CD4-positive, alpha-beta T cell (primary cell): ENCODE results near the gene OR51T1. TPM values are rescaled to one million over a fixed set of nuclear protein-coding genes. Genes with fewer than 3 reads are reported as not detected.

Experiments used
- ATAC-seq: fragments of 200-7000 bp; cut with Tn5 transposase; one replicate; pipeline ENCODE4 v1.10.0; 2022; ENCODE audit warnings: mild to moderate bottlenecking; ENCODE audit not compliant: poor library complexity
- CTCF ChIA-PET: fragments of 350-600 bp; sonication (Branson Sonifier 250); formaldehyde crosslinking; loops from one replicate; lab custom pipeline; 2021; ENCODE audit warnings: antibody characterized with exemption, inconsistent platforms; lab: Charles Lee
- POLR2A ChIA-PET: fragments of 350-600 bp; sonication (Branson Sonifier 250); formaldehyde crosslinking; loops from one replicate; lab custom pipeline; 2021; ENCODE audit warnings: antibody characterized with exemption, inconsistent platforms; lab: Charles Lee
- DNase-seq, 14 experiments: peaks; one replicate each; pipeline ENCODE4 v3.0.0-alpha.2; 2013 to 2020; ENCODE audit warnings: mixed read lengths in 2 of 14
- H3K27ac ChIP-seq, 2 donors: one replicate each; pipeline versions ENCODE4 v1.5.1 to v1.7.0; 2013; ENCODE audit warnings: low read length in 2 of 2, low read depth in 1 of 2, mild to moderate bottlenecking in 1 of 2
- H3K27me3 ChIP-seq, 2 experiments: 1 replicate in 1 of 2; 2 replicates in 1 of 2; pipeline versions ENCODE4 v1.6.1 to v1.7.0; 2013; ENCODE audit warnings: low read length in 2 of 2, control low read depth in 1 of 2, mild to moderate bottlenecking in 1 of 2, moderate library complexity in 1 of 2; ENCODE audit not compliant: insufficient read depth in 2 of 2, control insufficient read depth in 1 of 2
- H3K36me3 ChIP-seq: one replicate; pipeline ENCODE4 v1.6.1; 2013; ENCODE audit warnings: low read length, control low read depth; ENCODE audit not compliant: insufficient read depth
- H3K4me1 ChIP-seq: one replicate; pipeline ENCODE4 v1.6.1; 2013; ENCODE audit warnings: low read length, control low read depth; ENCODE audit not compliant: insufficient read depth
- H3K4me3 ChIP-seq: one replicate; pipeline ENCODE4 v1.5.1; 2013; ENCODE audit warnings: mild to moderate bottlenecking, low read length, moderate library complexity
- H3K9me3 ChIP-seq, 2 experiments: 1 replicate in 1 of 2; 2 replicates in 1 of 2; pipeline versions ENCODE4 v1.6.1 to v1.7.0; 2013; ENCODE audit warnings: low read length in 2 of 2, mild to moderate bottlenecking in 2 of 2, control low read depth in 1 of 2, moderate library complexity in 1 of 2; ENCODE audit not compliant: control insufficient read depth in 1 of 2, insufficient read depth in 1 of 2
- H3K27ac Mint-ChIP-seq: one replicate; pipeline ENCODE4 v1.8.0; 2020; ENCODE audit warnings: mixed read lengths
- H3K27me3 Mint-ChIP-seq: one replicate; pipeline ENCODE4 v1.8.0; 2021; ENCODE audit warnings: mixed read lengths
- H3K36me3 Mint-ChIP-seq: one replicate; pipeline ENCODE4 v1.8.0; 2021; ENCODE audit warnings: low read depth, mixed read lengths
- H3K4me1 Mint-ChIP-seq: one replicate; pipeline ENCODE4 v1.8.0; 2021; ENCODE audit warnings: low read depth, mixed read lengths
- H3K4me3 Mint-ChIP-seq: one replicate; pipeline ENCODE4 v1.8.0; 2020; ENCODE audit warnings: mild to moderate bottlenecking, mixed read lengths
- H3K9me3 Mint-ChIP-seq: one replicate; pipeline ENCODE4 v1.8.0; 2020; ENCODE audit warnings: mixed read lengths
- intact Hi-C, 2 experiments: fragments of 100-400 bp; cut with DNase I in 1 of 2; cut with micrococcal nuclease in 1 of 2; formaldehyde crosslinking; loops; one replicate each; pipeline versions ENCODE4 v1.15.1 to v1.9.0; 2023 to 2025; cut with DNase I, micrococcal nuclease
- polyA plus RNA-seq, 2 donors: library from polyadenylated mRNA; unstranded; fragments of 120-200 nt; gene quantifications; one replicate each; pipeline ENCODE4 v1.2.1, GENCODE V29; 2013
- total RNA-seq, 174 experiments: library from RNA in 2 of 174; stranded (reverse) in 2 of 174; gene quantifications; one replicate each; pipeline ENCODE4 v1.2.3 and lab custom pipeline; 2021 to 2026
- TF ChIP-seq, protein P1 (sequence below): fragments of 200-600 bp; IDR thresholded peaks from one replicate; pipeline ENCODE4 v1.8.0; 2022; ENCODE audit warnings: antibody characterized with exemption, mild to moderate bottlenecking

Gene OR51T1, protein sequence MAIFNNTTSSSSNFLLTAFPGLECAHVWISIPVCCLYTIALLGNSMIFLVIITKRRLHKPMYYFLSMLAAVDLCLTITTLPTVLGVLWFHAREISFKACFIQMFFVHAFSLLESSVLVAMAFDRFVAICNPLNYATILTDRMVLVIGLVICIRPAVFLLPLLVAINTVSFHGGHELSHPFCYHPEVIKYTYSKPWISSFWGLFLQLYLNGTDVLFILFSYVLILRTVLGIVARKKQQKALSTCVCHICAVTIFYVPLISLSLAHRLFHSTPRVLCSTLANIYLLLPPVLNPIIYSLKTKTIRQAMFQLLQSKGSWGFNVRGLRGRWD
- total RNA-seq (not detected), total RNA-seq (lab: John Stamatoyannopoulos, UW) (0 to 0.08 (median 0) reads per million in 172 experiments)
- polyA plus RNA-seq (2013, experiment 1 of 2) = not detected
- polyA plus RNA-seq (2013, experiment 2 of 2) = not detected

DNA sequence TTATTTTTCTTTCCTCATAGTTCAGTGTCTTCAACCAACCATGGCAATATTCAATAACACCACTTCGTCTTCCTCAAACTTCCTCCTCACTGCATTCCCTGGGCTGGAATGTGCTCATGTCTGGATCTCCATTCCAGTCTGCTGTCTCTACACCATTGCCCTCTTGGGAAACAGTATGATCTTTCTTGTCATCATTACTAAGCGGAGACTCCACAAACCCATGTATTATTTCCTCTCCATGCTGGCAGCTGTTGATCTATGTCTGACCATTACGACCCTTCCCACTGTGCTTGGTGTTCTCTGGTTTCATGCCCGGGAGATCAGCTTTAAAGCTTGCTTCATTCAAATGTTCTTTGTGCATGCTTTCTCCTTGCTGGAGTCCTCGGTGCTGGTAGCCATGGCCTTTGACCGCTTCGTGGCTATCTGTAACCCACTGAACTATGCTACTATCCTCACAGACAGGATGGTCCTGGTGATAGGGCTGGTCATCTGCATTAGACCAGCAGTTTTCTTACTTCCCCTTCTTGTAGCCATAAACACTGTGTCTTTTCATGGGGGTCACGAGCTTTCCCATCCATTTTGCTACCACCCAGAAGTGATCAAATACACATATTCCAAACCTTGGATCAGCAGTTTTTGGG is at the start of gene OR51T1:
Gene OR51T1, plus strand, starts transcription at position 41 of the 641 bp plus-strand sequence. Its CDS starts 0 bp downstream, at position 41.
- Histone ChIP-seq H3K9me3 (no peaks in the 10 kb centered on the region), H3K4me3 (no peak within 1 kb of the TSS), H3K27ac (no peak within 1 kb of the TSS), H3K36me3 (no peaks in the 10 kb centered on the region), H3K4me1 (no peaks in the 10 kb centered on the region), H3K27me3 (no peaks in the 10 kb centered on the region)
- Mint-ChIP-seq H3K27ac (no peak within 1 kb of the TSS), H3K4me1 (no peaks in the 10 kb centered on the region), H3K9me3 (no peaks in the 10 kb centered on the region), H3K36me3 (no peaks in the 10 kb centered on the region), H3K27me3 (peaks cover 6% of the 10 kb centered on the region), H3K4me3 (no peak within 1 kb of the TSS)
- ChIA-PET CTCF (no interaction called here), POLR2A (no interaction called here)
- intact Hi-C loops = no loop called here
- TF ChIP-seq, protein P1, sequence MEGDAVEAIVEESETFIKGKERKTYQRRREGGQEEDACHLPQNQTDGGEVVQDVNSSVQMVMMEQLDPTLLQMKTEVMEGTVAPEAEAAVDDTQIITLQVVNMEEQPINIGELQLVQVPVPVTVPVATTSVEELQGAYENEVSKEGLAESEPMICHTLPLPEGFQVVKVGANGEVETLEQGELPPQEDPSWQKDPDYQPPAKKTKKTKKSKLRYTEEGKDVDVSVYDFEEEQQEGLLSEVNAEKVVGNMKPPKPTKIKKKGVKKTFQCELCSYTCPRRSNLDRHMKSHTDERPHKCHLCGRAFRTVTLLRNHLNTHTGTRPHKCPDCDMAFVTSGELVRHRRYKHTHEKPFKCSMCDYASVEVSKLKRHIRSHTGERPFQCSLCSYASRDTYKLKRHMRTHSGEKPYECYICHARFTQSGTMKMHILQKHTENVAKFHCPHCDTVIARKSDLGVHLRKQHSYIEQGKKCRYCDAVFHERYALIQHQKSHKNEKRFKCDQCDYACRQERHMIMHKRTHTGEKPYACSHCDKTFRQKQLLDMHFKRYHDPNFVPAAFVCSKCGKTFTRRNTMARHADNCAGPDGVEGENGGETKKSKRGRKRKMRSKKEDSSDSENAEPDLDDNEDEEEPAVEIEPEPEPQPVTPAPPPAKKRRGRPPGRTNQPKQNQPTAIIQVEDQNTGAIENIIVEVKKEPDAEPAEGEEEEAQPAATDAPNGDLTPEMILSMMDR = no peak
- DNase-seq (no peak), ATAC-seq (no peak)

DNA sequence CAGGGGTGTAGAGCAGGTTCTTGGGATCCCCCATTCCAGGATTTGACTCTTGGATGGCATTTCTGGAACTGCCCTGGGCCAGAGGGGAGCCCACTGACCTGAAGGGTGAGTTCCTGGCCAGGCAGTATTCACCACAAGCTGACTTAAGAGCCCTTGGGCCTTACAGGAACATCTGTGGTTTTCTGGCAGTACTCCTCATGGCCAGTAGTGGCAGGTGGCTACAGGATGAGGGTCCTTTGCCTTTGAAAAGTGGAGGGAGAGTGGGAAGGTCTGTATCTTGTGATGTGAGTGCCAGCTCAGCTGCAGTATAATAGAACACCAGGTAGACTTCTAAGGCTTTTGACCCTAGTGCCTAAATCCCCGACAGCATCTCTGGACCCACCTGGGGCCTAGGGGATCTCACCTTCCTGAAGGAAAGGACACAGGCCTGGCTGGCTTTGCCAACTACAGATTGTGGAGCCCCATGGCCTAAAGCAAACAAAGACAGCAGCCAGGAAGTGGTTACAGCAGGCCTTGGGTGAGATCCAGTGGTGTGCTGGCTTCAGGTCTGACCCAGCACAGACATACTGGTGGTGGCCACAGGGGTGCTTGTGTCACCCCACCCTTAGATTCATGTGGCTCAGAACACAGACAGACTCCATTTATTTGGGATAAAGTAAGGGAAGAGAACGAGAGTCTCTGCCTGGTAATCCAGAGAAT is 41.7 kb upstream of the OR51T1 start:
- no peaks in the 10 kb centered on the region for H3K4me1 Mint-ChIP-seq
- H3K4me3 Mint-ChIP-seq = no peak overlapping the region
- ATAC-seq (no peak), DNase-seq (no peak)
- ChIA-PET CTCF (no interaction called here), POLR2A (no interaction called here)
- no peaks in the 10 kb centered on the region for H3K4me1 ChIP-seq
- H3K9me3 ChIP-seq = no peaks in the 10 kb centered on the region
- H3K27ac Mint-ChIP-seq = no peak overlapping the region
- no peak overlapping the region for H3K27ac ChIP-seq
- intact Hi-C loops = no loop called here
- H3K36me3 ChIP-seq = no peaks in the 10 kb centered on the region
- TF ChIP-seq, protein P1 = no peak
- no peak overlapping the region for H3K4me3 ChIP-seq
- H3K9me3 Mint-ChIP-seq = no peaks in the 10 kb centered on the region
- H3K27me3 ChIP-seq = no peaks in the 10 kb centered on the region
- no peaks in the 10 kb centered on the region for H3K36me3 Mint-ChIP-seq
- peaks cover 6% of the 10 kb centered on the region for H3K27me3 Mint-ChIP-seq

DNA sequence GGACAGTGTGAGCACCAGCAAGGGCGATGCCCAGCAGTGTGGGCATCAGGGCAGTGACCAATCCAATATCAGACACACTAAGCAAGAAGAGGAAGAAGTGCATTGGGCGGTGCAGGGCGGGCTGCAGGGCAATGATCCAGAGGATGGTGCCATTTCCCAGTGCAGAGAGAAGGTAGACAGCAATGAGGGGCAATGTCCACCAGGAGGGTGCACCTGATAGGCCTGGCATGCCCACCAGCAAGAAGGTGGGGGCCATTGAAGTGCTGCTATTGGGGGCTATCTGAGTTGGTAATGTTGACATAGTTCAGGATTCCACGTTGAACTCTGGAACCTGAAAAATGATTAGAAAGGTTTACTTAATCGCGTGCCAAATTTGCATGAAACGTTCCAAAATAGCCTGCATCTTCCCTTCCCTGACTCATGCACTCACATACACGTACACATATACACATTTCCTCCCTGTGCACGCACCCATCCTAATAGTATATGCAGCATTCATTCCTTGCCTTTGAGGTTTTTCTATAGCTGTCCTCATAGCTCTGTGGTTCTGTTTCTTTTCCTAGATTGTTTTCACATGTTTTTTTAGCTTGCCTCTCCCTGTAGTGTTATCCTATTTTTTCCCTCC is 32.7 kb upstream of the OR51T1 start, which contains the start of gene OR51S1:
Gene OR51S1, minus strand, starts transcription at position 301 of the 625 bp plus-strand sequence. Its CDS starts 0 bp downstream, at position 301.
- H3K9me3 ChIP-seq = peaks cover 0 to 6% of the 10 kb centered on the region in 2 experiments
- Mint-ChIP-seq H3K27me3 (peaks cover 13% of the 10 kb centered on the region), H3K9me3 (no peaks in the 10 kb centered on the region), H3K4me1 (no peaks in the 10 kb centered on the region), H3K27ac (no peak within 1 kb of the TSS), H3K4me3 (no peak within 1 kb of the TSS), H3K36me3 (no peaks in the 10 kb centered on the region)
- H3K27me3 ChIP-seq = peaks cover 3 to 6% of the 10 kb centered on the region in 2 experiments
- ATAC-seq (no peak), DNase-seq (no peak)
- ChIA-PET POLR2A (no interaction called here), CTCF (no interaction called here)
- H3K4me3 ChIP-seq = no peak within 1 kb of the TSS
- no peak within 1 kb of the TSS for H3K27ac ChIP-seq
- TF ChIP-seq, protein P1 = no peak
- no peaks in the 10 kb centered on the region for H3K4me1 ChIP-seq
- intact Hi-C loops = no loop called here
- H3K36me3 ChIP-seq = no peaks in the 10 kb centered on the region
